HUES48 (cell line): Measurements from ENCODE around the gene TENM4.

Experiments used
- H3K27ac ChIP-seq: one replicate; pipeline ENCODE4 v1.7.0; 2013; ENCODE audit warnings: low read depth, low read length, inconsistent platforms
- H3K27me3 ChIP-seq: 2 replicates; pipeline ENCODE4 v1.6.1; 2013; ENCODE audit warnings: mild to moderate bottlenecking, low read length; ENCODE audit not compliant: control insufficient read depth, insufficient read depth
- H3K36me3 ChIP-seq: 2 replicates; pipeline ENCODE4 v1.6.1; 2013; ENCODE audit warnings: low read length; ENCODE audit not compliant: control insufficient read depth, insufficient read depth
- H3K4me1 ChIP-seq: 2 replicates; pipeline ENCODE4 v1.6.1; 2013; ENCODE audit warnings: mild to moderate bottlenecking, low read length; ENCODE audit not compliant: control insufficient read depth, insufficient read depth
- H3K4me3 ChIP-seq: 2 replicates; pipeline ENCODE4 v1.5.1; 2013; ENCODE audit warnings: mild to moderate bottlenecking, low read depth, low read length
- H3K9ac ChIP-seq: 2 replicates; pipeline ENCODE4 v1.6.1; 2013; ENCODE audit warnings: mild to moderate bottlenecking, low read depth, low read length, moderate library complexity
- H3K9me3 ChIP-seq: 2 replicates; pipeline ENCODE4 v1.6.1; 2013; ENCODE audit warnings: low read length; ENCODE audit not compliant: control insufficient read depth, insufficient read depth

Gene TENM4

DNA sequence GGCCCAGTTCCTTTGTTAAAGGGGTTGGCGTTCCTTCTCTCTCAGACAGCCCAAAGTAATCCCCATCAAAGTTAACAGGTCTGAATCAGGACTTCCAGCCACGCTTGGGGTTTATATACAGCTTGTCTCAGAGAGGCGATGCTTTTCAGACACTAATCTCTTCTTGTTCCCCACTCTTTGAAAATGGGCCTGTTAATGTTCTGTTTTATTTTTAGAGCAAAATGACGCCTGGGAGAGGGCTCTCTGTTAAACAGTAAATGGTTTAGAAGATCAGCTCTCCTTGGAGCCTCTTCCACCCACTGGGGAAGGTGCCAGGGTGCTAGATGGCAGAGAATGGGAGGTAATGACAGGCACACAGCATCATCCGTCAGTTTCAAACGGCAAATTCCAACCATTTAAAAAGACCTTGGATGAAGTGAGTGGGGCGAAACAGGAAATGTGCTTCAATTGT, 630.2 kb downstream of the TENM4 start:
- H3K27ac ChIP-seq: no peak overlapping the region
- H3K4me1 ChIP-seq: peaks cover 14% of the 10 kb centered on the region
- no peak overlapping the region for H3K9ac ChIP-seq
- no peak overlapping the region for H3K4me3 ChIP-seq
- H3K9me3 ChIP-seq: no peaks in the 10 kb centered on the region
- H3K27me3 ChIP-seq: no peaks in the 10 kb centered on the region
- no peaks in the 10 kb centered on the region for H3K36me3 ChIP-seq

DNA sequence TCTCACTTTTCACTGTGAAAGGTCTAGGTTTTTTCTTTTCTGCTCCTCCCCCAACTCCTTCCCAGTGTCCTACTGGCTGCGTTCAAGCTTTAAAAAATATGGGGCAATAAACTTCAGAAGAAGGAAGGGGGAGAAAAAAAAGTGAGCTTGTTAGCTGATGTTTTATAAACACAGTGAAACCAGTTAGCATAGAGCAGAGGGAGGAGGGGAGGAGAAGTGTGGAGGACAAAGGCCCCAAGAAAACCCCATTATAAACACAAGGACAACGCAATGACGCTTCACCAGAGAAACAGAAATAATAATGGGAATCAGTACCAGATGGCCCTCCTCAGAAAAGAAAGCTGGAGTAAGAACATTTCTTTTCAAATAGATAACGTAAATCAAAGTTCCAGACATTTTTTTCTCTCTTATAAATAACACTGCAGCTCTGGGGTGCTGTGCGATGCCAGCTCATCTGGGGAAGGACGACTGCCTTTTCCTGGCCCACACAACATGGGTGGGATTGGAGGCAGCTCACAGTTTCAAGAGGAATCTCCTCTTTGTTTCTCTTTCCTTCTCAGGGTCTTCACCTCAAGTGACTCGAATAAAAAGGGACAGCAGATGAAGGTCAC, 630.8 kb downstream of the TENM4 start:
- Histone ChIP-seq H3K4me1 (peaks cover 14% of the 10 kb centered on the region), H3K27ac (no peak overlapping the region)

DNA sequence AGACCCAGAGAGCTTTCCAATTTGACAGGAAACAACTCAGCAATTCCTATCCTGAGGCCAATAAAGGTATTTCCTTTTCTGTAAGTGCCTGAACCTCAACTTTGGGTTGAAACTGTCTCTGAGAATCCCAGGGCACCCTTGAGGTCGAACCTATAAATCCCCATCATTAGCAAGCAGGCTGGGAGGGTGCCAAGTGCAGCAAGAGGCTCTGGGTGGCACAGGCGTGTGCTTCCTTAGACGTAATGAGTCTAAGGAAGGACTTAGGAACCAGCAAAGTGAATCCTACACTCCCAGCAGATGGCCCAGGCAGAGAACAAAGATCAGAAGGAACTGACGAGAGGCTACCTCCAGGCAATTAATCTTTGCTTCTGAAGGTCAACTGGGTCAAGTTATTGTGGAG, 631.9 kb downstream of the TENM4 start:
- H3K36me3 ChIP-seq: no peaks in the 10 kb centered on the region
- peaks cover 14% of the 10 kb centered on the region for H3K4me1 ChIP-seq
- no peaks in the 10 kb centered on the region for H3K27me3 ChIP-seq

More for the DNA sequence above, 630.8 kb downstream of the TENM4 start:
- H3K9me3 ChIP-seq: no peaks in the 10 kb centered on the region
- H3K9ac ChIP-seq: no peak overlapping the region
- H3K27me3 ChIP-seq: no peaks in the 10 kb centered on the region
- no peak overlapping the region for H3K4me3 ChIP-seq
- H3K36me3 ChIP-seq: no peaks in the 10 kb centered on the region

DNA sequence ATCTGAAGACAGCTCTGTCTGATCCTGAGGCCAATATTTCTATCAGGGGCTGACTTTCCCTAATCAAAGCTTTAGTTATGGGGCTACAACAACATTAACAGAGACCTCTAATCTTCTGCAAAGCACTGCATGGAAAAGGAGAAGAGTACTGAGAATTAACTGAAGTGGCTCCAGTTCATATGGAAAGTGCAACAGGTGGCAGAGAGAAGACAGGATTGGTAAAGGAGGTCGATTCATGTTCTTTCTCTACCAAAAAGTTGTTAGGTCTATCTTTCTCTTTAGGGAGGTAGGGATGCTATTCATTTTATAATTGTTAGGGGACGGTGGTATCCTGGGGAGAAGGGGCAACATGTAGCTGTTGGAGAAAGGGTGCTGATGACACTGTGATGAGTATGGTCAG, 633.5 kb downstream of the TENM4 start:
- H3K9ac ChIP-seq: no peak overlapping the region
- H3K27me3 ChIP-seq: no peaks in the 10 kb centered on the region
- no peak overlapping the region for H3K4me3 ChIP-seq
- no peaks in the 10 kb centered on the region for H3K9me3 ChIP-seq
- no peak overlapping the region for H3K27ac ChIP-seq
- H3K4me1 ChIP-seq: peaks cover 1% of the 10 kb centered on the region
- no peaks in the 10 kb centered on the region for H3K36me3 ChIP-seq

More for the DNA sequence above, 631.9 kb downstream of the TENM4 start:
- Histone ChIP-seq H3K9ac (no peak overlapping the region), H3K4me3 (no peak overlapping the region), H3K27ac (no peak overlapping the region), H3K9me3 (no peaks in the 10 kb centered on the region)

DNA sequence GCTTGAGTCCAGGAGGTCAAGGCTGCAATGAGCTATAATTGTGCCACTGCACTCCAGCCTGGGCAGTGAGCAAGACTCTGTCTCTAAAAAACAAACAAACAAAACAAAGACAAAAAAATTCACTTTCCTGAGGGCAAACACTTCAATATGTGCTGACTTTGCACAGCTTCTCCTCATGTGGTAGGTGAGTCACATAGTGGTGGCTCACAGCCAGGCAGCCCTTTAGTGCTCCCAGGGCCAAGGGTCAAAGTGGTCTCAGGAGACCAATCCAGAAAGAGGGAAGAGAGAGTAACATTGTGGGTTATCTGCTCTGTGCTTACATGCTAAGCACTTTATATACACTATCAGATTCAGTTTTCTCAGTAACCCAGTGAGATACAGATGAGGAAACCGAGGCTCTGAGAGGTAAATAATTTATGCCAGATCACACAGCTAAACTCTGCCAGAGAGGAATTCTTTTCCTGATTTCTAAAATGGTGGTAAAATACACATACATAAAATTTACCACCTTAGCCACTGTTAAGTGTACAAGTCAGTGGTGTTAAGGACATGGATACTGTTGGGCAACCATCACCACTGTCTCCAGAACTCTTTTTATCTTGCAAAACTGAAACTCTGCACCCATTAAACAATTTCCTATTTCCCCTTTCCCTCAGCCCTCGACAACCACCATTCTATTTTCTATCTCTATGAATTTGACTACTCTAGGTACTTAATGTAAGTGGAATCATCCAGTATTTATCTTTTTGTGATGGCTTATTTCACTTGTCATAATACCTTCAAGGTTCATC, 634.4 kb downstream of the TENM4 start:
- H3K9ac ChIP-seq: no peak overlapping the region
- peaks cover 9% of the 10 kb centered on the region for H3K4me1 ChIP-seq
- no peaks in the 10 kb centered on the region for H3K27me3 ChIP-seq

DNA sequence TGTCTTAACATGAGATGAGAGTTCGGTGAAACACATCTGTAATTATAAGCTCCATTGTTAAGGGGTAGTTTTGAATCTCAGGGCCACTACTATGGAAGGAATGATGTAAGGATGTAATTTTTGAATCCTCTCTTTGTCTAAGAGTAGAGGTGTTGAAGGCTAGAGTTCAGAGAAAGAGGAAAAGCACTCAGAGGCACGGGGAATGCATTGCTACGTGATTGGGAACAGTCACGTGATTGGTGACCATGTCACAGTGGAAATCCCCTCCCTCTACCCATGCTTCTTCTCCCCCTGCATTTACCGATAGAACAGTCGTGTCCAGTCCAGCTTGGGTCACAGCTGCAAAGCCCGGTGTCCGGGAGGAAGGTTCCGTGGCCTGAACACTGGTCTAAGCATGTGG, 635.8 kb downstream of the TENM4 start:
- Histone ChIP-seq H3K27me3 (no peaks in the 10 kb centered on the region), H3K9ac (no peak overlapping the region), H3K36me3 (no peaks in the 10 kb centered on the region), H3K27ac (no peak overlapping the region), H3K4me1 (peaks cover 23% of the 10 kb centered on the region), H3K9me3 (no peaks in the 10 kb centered on the region), H3K4me3 (no peak overlapping the region)

More for the DNA sequence above, 634.4 kb downstream of the TENM4 start:
- Histone ChIP-seq H3K9me3 (no peaks in the 10 kb centered on the region), H3K36me3 (no peaks in the 10 kb centered on the region), H3K4me3 (no peak overlapping the region), H3K27ac (no peak overlapping the region)

DNA sequence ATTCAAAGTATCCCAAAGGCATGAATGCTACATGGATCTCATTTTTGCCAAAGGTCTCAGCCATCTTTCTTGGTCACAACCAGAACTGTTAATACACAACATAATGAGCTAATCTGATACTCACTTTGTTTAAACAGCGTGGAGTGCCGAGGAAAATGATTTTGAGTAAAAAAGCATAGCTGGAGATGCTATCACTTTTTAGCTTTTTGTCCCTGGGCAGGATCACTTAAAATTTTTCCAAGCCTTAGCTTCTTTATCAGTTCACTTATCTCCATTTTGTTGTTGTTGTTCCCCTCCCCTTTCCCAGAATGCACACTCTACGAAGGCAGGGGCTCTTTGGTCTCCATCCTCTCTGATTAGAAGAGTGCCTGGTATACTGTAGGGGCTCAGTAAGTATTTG, 636.8 kb downstream of the TENM4 start:
- no peak overlapping the region for H3K4me3 ChIP-seq
- H3K36me3 ChIP-seq: no peaks in the 10 kb centered on the region
- H3K9ac ChIP-seq: no peak overlapping the region
- no peaks in the 10 kb centered on the region for H3K27me3 ChIP-seq
- no peaks in the 10 kb centered on the region for H3K9me3 ChIP-seq
- peaks cover 25% of the 10 kb centered on the region for H3K4me1 ChIP-seq
- no peak overlapping the region for H3K27ac ChIP-seq

DNA sequence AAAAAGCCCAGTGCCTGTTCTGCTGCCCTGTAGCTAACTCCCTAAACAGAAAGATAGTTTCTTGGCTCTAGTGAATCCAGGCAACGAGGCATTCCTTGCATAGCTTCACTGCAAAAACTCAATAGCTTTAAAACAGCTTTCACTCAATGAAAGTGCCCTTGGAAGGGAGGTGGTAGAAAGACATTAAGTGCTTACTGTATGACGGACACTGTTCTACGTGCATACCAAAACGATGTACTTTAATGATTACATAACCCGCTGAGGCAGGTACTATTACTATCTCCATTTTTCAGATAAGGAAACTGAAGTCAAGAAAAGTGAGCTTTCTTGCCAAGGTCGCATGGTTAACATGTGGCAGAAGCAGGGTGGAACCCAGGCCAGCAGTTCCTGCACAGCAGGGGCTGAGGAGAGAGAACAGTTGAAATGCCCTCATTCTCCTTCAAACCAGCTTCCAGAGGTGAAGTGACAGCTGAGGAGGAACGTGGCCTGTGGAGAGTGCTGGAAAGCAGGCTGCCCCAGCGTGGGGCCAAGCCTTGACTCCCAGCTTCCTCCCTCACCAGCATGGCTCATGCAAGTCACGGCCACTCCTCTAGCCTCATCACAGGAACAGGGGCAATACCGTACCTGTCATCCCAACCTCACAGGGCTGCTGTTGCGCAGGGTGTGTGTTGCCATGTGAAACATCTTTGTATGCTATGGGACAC, 638.6 kb downstream of the TENM4 start:
- H3K27me3 ChIP-seq: no peaks in the 10 kb centered on the region
- H3K36me3 ChIP-seq: no peaks in the 10 kb centered on the region
- no peak overlapping the region for H3K4me3 ChIP-seq
- H3K9ac ChIP-seq: no peak overlapping the region
- H3K27ac ChIP-seq: no peak overlapping the region
- no peaks in the 10 kb centered on the region for H3K9me3 ChIP-seq
- H3K4me1 ChIP-seq: peaks cover 25% of the 10 kb centered on the region

DNA sequence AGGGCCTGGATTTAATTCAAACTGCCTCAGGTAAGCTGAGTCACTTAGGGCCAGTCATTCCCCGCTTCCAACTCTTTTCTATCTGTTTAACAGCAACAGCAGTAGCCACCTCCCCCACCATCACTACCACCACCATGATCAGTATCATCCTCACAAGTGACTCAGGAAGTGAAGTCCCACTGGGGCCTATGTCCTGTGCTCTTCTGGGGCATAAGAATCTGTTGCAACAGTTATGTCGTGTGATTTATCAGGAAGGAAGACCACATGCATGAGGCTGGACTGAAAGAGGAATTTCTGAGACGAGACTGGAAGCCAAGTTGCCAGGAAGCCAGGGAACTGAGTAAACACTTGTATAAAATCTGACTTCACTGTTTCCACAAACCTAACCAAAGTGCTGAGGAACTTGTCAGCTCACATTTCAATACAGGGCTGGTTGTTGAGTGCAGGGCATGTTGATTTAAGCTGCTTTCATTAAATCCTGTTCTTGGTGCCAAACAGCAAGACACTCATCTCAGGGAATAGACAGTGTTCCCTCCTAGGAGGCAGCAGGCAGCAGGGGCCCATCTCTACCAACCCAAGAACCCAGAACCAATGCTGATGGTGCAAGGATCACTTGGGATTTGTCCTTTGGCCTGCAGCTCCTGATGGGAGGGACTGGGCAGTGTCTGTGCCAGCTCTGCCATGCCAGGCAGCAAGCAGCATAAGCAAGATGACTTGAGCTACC, 639.5 kb downstream of the TENM4 start:
- Histone ChIP-seq H3K27me3 (no peaks in the 10 kb centered on the region), H3K4me1 (peaks cover 25% of the 10 kb centered on the region), H3K4me3 (no peak overlapping the region), H3K9ac (no peak overlapping the region), H3K36me3 (no peaks in the 10 kb centered on the region), H3K9me3 (no peaks in the 10 kb centered on the region), H3K27ac (no peak overlapping the region)

DNA sequence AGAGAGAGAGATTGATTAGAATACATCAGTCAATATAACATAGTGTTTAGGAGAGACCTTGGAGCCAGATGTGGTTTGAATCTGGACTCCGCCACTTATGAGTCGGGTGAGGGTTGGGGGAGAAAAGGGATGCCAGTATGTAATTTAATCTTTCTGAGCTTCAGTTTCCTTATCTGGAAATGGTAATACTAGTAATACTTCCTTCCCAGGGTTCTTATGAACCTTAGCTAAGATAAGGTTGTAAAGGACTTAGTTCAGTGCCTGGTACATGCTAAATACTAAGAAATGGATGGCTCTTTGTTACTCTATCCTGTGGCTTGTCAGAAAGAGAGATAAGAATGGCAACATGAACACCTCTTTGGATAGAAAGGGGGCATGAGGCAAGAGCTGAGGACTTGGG, 640.1 kb downstream of the TENM4 start:
- H3K4me1 ChIP-seq: peaks cover 25% of the 10 kb centered on the region
- H3K36me3 ChIP-seq: no peaks in the 10 kb centered on the region
- H3K9me3 ChIP-seq: no peaks in the 10 kb centered on the region
- no peak overlapping the region for H3K4me3 ChIP-seq
- no peak overlapping the region for H3K27ac ChIP-seq
- no peaks in the 10 kb centered on the region for H3K27me3 ChIP-seq
- H3K9ac ChIP-seq: no peak overlapping the region
